NOMO-1 (cell line): Measurements from ENCODE around the gene ADGRG3.

ENCODE experiments used
- DNase-seq, 2 experiments: peaks; one replicate each; lab custom pipeline; 2025; ENCODE audit not compliant: unreplicated experiment in 2 of 2; lab: John Stamatoyannopoulos, UW

ADGRG3 gene

GRCh38 chr16:57694231-57694724 lies 26.2 kb downstream of the ADGRG3 start:
- no peak for DNase-seq

- DNase-seq = peak; percentile 83 to 86
Measured at GRCh38 chr16:57694725-57695679, 26.9 kb downstream of the ADGRG3 start, which contains the start of gene DRC7. Gene DRC7, plus strand, starts transcription at chr16:57694806. Its CDS starts 3,144 bp downstream, at chr16:57697950.

- no peak for DNase-seq
Measured at GRCh38 chr16:57695680-57696069, 27.6 kb downstream of the ADGRG3 start.

- no peak for DNase-seq
Measured at GRCh38 chr16:57696240-57696639, 28.1 kb downstream of the ADGRG3 start.

- no peak for DNase-seq
Measured at GRCh38 chr16:57697896-57698537, 29.9 kb downstream of the ADGRG3 start.

- no peak for DNase-seq
Measured at GRCh38 chr16:57698812-57699405, 30.8 kb downstream of the ADGRG3 start.

- DNase-seq = no peak
Measured at GRCh38 chr16:57699481-57699880, 31.4 kb downstream of the ADGRG3 start.

GRCh38 chr16:57699899-57700298 lies 31.8 kb downstream of the ADGRG3 start:
- no peak for DNase-seq

- DNase-seq = no peak
Measured at GRCh38 chr16:57700781-57701551, 32.9 kb downstream of the ADGRG3 start.

- no peak for DNase-seq
Measured at GRCh38 chr16:57701759-57702371, 33.8 kb downstream of the ADGRG3 start.

- DNase-seq = no peak
Measured at GRCh38 chr16:57703416-57704010, 35.4 kb downstream of the ADGRG3 start.

- no peak for DNase-seq
Measured at GRCh38 chr16:57704011-57704904, 36.2 kb downstream of the ADGRG3 start.

GRCh38 chr16:57704905-57705852 lies 37.1 kb downstream of the ADGRG3 start:
- DNase-seq = no peak

GRCh38 chr16:57706717-57707116 lies 38.6 kb downstream of the ADGRG3 start:
- no peak for DNase-seq

- DNase-seq = no peak
Measured at GRCh38 chr16:57707331-57707730, 39.2 kb downstream of the ADGRG3 start.

GRCh38 chr16:57708168-57708567 lies 40.1 kb downstream of the ADGRG3 start:
- no peak for DNase-seq

- DNase-seq = no peak
Measured at GRCh38 chr16:57709663-57710062, 41.6 kb downstream of the ADGRG3 start.

GRCh38 chr16:57711346-57711745 lies 43.2 kb downstream of the ADGRG3 start:
- no peak for DNase-seq
